Measurements from ENCODE around the gene HDGFL2. TPM values are rescaled to one million over a fixed set of nuclear protein-coding genes. Genes with fewer than 3 reads are reported as not detected.

HDGFL2 gene
- total and polyA plus RNA-seq, 12 donors: 20.5 to 40.9 (median 28.0) TPM

GRCh38 chr19:4508698-4509097 is 36.6 kb downstream of the HDGFL2 start:
- intact Hi-C loops (cut with DNase I): no loop called here
- H3K4me3 ChIP-seq: no peak overlapping the region
- H3K27me3 ChIP-seq: no peaks in the 10 kb centered on the region
- DNase-seq (no peak), ATAC-seq (no peak)
- WGBS, 2 donors: 80 to 84% methylated on average over 20 to 21 of the region's 21 CpGs
- peaks cover 0 to 23% (median 11%) of the 10 kb centered on the region in 9 donors for H3K4me1 ChIP-seq
- H3K27ac ChIP-seq: peak overlapping the region in 1 of 10 donors; percentile 36
- H3K36me3 ChIP-seq: peaks cover 0 to 64% (median 26%) of the 10 kb centered on the region in 9 donors
- H3K9me3 ChIP-seq: no peaks in the 10 kb centered on the region
- TF ChIP-seq CTCF (IDR thresholded peaks at IDR 0.05): no peak

GRCh38 chr19:4510435-4511255 is 38.5 kb downstream of the HDGFL2 start:
- no peak overlapping the region for H3K27ac ChIP-seq
- no peak for DNase-seq

GRCh38 chr19:4511300-4512054 is 39.4 kb downstream of the HDGFL2 start:
- peaks cover 3 to 29% (median 7%) of the 10 kb centered on the region in 9 donors for H3K4me1 ChIP-seq
- 85 to 88% methylated on average over 27 of the region's 27 CpGs for WGBS, 2 donors
- intact Hi-C loops (cut with DNase I): no loop called here
- no peak for TF ChIP-seq CTCF (IDR thresholded peaks at IDR 0.05)
- no peak for DNase-seq
- no peaks in the 10 kb centered on the region for H3K27me3 ChIP-seq
- peaks cover 0 to 55% (median 9%) of the 10 kb centered on the region in 9 donors for H3K36me3 ChIP-seq
- peak in 4 of 8 donors; percentile 17 to 27 (median 20) for ATAC-seq
- peak overlapping the region in 1 of 10 donors; percentile 31 for H3K27ac ChIP-seq
- no peaks in the 10 kb centered on the region for H3K9me3 ChIP-seq
- no peak overlapping the region for H3K4me3 ChIP-seq

More at GRCh38 chr19:4510435-4511255, 38.5 kb downstream of the HDGFL2 start:
- peak in 5 of 8 donors; percentile 2 to 18 (median 10) for ATAC-seq
- Histone ChIP-seq H3K4me1 (peaks cover 0 to 25% (median 11%) of the 10 kb centered on the region in 9 donors), H3K4me3 (no peak overlapping the region), H3K9me3 (no peaks in the 10 kb centered on the region), H3K27me3 (no peaks in the 10 kb centered on the region), H3K36me3 (peaks cover 0 to 56% (median 14%) of the 10 kb centered on the region in 9 donors)
- TF ChIP-seq CTCF (IDR thresholded peaks at IDR 0.05): no peak
- WGBS, 2 donors: 87 to 88% methylated on average over 37 of the region's 37 CpGs
- intact Hi-C loops (cut with DNase I): no loop called here

- peaks cover 1 to 27% (median 7%) of the 10 kb centered on the region in 9 donors for H3K4me1 ChIP-seq
- TF ChIP-seq CTCF (IDR thresholded peaks at IDR 0.05): no peak
- 91 to 92% methylated on average over 17 of the region's 17 CpGs for WGBS, 2 donors
- H3K27ac ChIP-seq: peak overlapping the region in 1 of 10 donors; percentile 31
- H3K4me3 ChIP-seq: no peak overlapping the region
- no peaks in the 10 kb centered on the region for H3K9me3 ChIP-seq
- intact Hi-C loops (cut with DNase I): no loop called here
- peak in 1 of 8 donors; percentile 6 for ATAC-seq
- DNase-seq: no peak
- no peaks in the 10 kb centered on the region for H3K27me3 ChIP-seq
- peaks cover 0 to 49% (median 4%) of the 10 kb centered on the region in 9 donors for H3K36me3 ChIP-seq
Observed at GRCh38 chr19:4512070-4512469, 40.0 kb downstream of the HDGFL2 start.

Data from heart right ventricle (tissue), 16 donors.